Measurements from ENCODE around the gene HSD3B7. TPM values are rescaled to one million over a fixed set of nuclear protein-coding genes. Genes with fewer than 3 reads are reported as not detected.

The HSD3B7 gene
- total and polyA plus RNA-seq, 2 of the 8 experiments (the other 6 are each of a cell fraction or from before 2014, with no cell fraction given) = 2.9 to 6.6 TPM

- Histone ChIP-seq H3K4me3 (ENCODE audit: extremely low read depth in 1 of 4, insufficient read depth in 2 of 4, low read depth in 3 of 4, low read length in 4 of 4) (no peak overlapping the region), H3K4ac (replicated peaks; ENCODE audit: insufficient read length, low read depth, low read length) (no peak overlapping the region), H3K4me2 (ENCODE audit: insufficient read depth in 1 of 2, low read depth in 2 of 2, low read length in 2 of 2) (no peak overlapping the region), H2BK12ac (ENCODE audit: low read depth, low read length) (no peak overlapping the region), H3K56ac (replicated peaks; ENCODE audit: insufficient read length, low read depth, low read length) (no peak overlapping the region), H3K4me1 (replicated peaks in 1 of 4; ENCODE audit: control insufficient read depth in 3 of 4, insufficient read depth in 4 of 4, low read length in 3 of 4) (peaks cover 0 to 32% (median 22%) of the 10 kb centered on the region in 4 experiments; a peak in 6 of 7 replicates), H3K36me3 (ENCODE audit: control insufficient read depth in 2 of 4, insufficient read depth in 4 of 4, low read length in 3 of 4) (no peaks in the 10 kb centered on the region; a peak in 1 of 8 replicates), H2AK5ac (ENCODE audit: low read depth, low read length) (no peak overlapping the region), H4K8ac (ENCODE audit: extremely low read depth, insufficient read depth, low read length) (no peak overlapping the region; the same call in 1 of the 2 replicates), H3K79me1 (ENCODE audit: low read depth, low read length) (no peaks in the 10 kb centered on the region; the same call in 1 of the 2 replicates), H3K23ac (ENCODE audit: insufficient read length) (no peak overlapping the region), H4K20me1 (replicated peaks in 1 of 2; ENCODE audit: control insufficient read depth in 1 of 2, insufficient read depth in 2 of 2, low read length in 2 of 2) (peaks cover 0 to 11% of the 10 kb centered on the region in 2 experiments), H2BK5ac (ENCODE audit: low read depth, low read length) (no peak overlapping the region), H2BK15ac (ENCODE audit: low read length) (no peak overlapping the region), H3K14ac (ENCODE audit: insufficient read length) (no peak overlapping the region), H3K23me2 (ENCODE audit: low read depth, low read length) (peaks cover 12% of the 10 kb centered on the region), H4K91ac (replicated peaks; ENCODE audit: insufficient read length, low read length) (no peak overlapping the region), H3K9me3 (ENCODE audit: insufficient read depth in 2 of 2, low read depth in 1 of 2, low read length in 1 of 2) (no peaks in the 10 kb centered on the region), H2AFZ (ENCODE audit: low read length) (no peak overlapping the region), H3K79me2 (ENCODE audit: control insufficient read depth in 1 of 2, insufficient read depth in 2 of 2, low read length in 2 of 2) (no peaks in the 10 kb centered on the region), H2BK20ac (ENCODE audit: low read length) (no peak overlapping the region), H3K27ac (ENCODE audit: low read depth, low read length) (no peak overlapping the region), H3K27me3 (replicated peaks in 1 of 4; ENCODE audit: control insufficient read depth in 3 of 4, extremely low read depth in 1 of 4, insufficient read depth in 3 of 4, low read length in 3 of 4) (no peaks in the 10 kb centered on the region), H2BK120ac (replicated peaks; ENCODE audit: low read depth, low read length) (no peak overlapping the region), H4K5ac (ENCODE audit: insufficient read length, low read depth, low read length) (no peak overlapping the region), H3K18ac (ENCODE audit: extremely low read depth, low read length) (no peak overlapping the region), H3K9ac (replicated peaks in 1 of 4; ENCODE audit: extremely low read depth in 1 of 4, low read depth in 3 of 4, low read length in 3 of 4) (no peak overlapping the region)
- POLR2A ChIA-PET (ENCODE audit: partially characterized antibody) = interaction anchor here (0.7 to 3.5 kb wide), 2 partner anchors 10 to 232 kb away, joined by 3 to 16 read pairs; no protein-coding TSS in a partner anchor
- no peak for FAIRE-seq
- no peak for TF ChIP-seq CREB1 (IDR thresholded peaks at IDR 0.05)
- no peak for TF ChIP-seq POU5F1 (IDR thresholded peaks at IDR 0.05; ENCODE audit: low read depth, low read length)
- TF ChIP-seq BCL11A (IDR thresholded peaks at IDR 0.05; ENCODE audit: low read depth in 2 of 2, low read length in 2 of 2) = no peak
- no peak for TF ChIP-seq JUND (IDR thresholded peaks at IDR 0.05; ENCODE audit: low read length)
- peak; percentile 57; the same call in 1 of the 2 replicates for TF ChIP-seq KDM1A (IDR thresholded peaks at IDR 0.05; ENCODE audit: borderline replicate concordance, low read length)
- WGBS, 2 experiments (ENCODE audit: extremely low coverage in 1 of 2, insufficient coverage in 1 of 2, insufficient read length in 1 of 2, insufficient replicate concordance in 2 of 2, low coverage in 1 of 2, low lambda C conversion rate in 2 of 2, missing lambda C conversion rate in 1 of 2) = 83% methylated on average over 1 of the region's 1 CpG; no CpG with 5 or more reads in 1 of the 2 experiments
- DNase-seq (ENCODE audit: low read depth in 1 of 2, low spot score in 2 of 2) = no peak
- CTCF ChIA-PET (ENCODE audit: partially characterized antibody) = interaction anchor here (1.2 to 3.3 kb wide), 3 partner anchors 12 to 34 kb away, joined by 3 to 25 read pairs (median 5); partner anchors contain the start of gene HSD3B7
Observed at GRCh38 chr16:30951193-30951592, 33.8 kb upstream of the HSD3B7 start.

Data from H1 (cell line).